Measurements from ENCODE around the gene PPFIBP2.

PPFIBP2 gene

GRCh38 chr11:7578276-7578955 lies 64.6 kb downstream of the PPFIBP2 start:
- no peak for DNase-seq (ENCODE audit: low spot score)

GRCh38 chr11:7579361-7579791 lies 65.6 kb downstream of the PPFIBP2 start:
- DNase-seq (ENCODE audit: low spot score) = no peak

- no peak for DNase-seq (ENCODE audit: low spot score)
Observed at GRCh38 chr11:7581021-7581590, 67.3 kb downstream of the PPFIBP2 start.

- DNase-seq (ENCODE audit: low spot score) = no peak
Observed at GRCh38 chr11:7582338-7582985, 68.7 kb downstream of the PPFIBP2 start.

- DNase-seq (ENCODE audit: low spot score) = no peak
Observed at GRCh38 chr11:7583248-7583647, 69.4 kb downstream of the PPFIBP2 start.

- no peak for DNase-seq (ENCODE audit: low spot score)
Observed at GRCh38 chr11:7584910-7585309, 71.1 kb downstream of the PPFIBP2 start.

GRCh38 chr11:7585816-7586215 lies 72.0 kb downstream of the PPFIBP2 start:
- DNase-seq (ENCODE audit: low spot score) = no peak

- DNase-seq (ENCODE audit: low spot score) = no peak
Observed at GRCh38 chr11:7586376-7586775, 72.6 kb downstream of the PPFIBP2 start.

GRCh38 chr11:7587712-7588111 lies 73.9 kb downstream of the PPFIBP2 start:
- no peak for DNase-seq (ENCODE audit: low spot score)

- DNase-seq (ENCODE audit: low spot score) = no peak
Observed at GRCh38 chr11:7589861-7590260, 76.1 kb downstream of the PPFIBP2 start.

- DNase-seq (ENCODE audit: low spot score) = no peak
Observed at GRCh38 chr11:7590529-7590928, 76.7 kb downstream of the PPFIBP2 start.

- no peak for DNase-seq (ENCODE audit: low spot score)
Observed at GRCh38 chr11:7591107-7591894, 77.5 kb downstream of the PPFIBP2 start.

- no peak for DNase-seq (ENCODE audit: low spot score)
Observed at GRCh38 chr11:7591987-7592386, 78.2 kb downstream of the PPFIBP2 start.

GRCh38 chr11:7592711-7593110 lies 78.9 kb downstream of the PPFIBP2 start:
- no peak for DNase-seq (ENCODE audit: low spot score)

GRCh38 chr11:7593481-7593880 lies 79.7 kb downstream of the PPFIBP2 start:
- DNase-seq (ENCODE audit: low spot score) = no peak

- peak; percentile 58 for DNase-seq (ENCODE audit: low spot score)
Observed at GRCh38 chr11:7595016-7595866, 81.4 kb downstream of the PPFIBP2 start.

- DNase-seq (ENCODE audit: low spot score) = no peak
Observed at GRCh38 chr11:7595951-7596350, 82.2 kb downstream of the PPFIBP2 start.

- no peak for DNase-seq (ENCODE audit: low spot score)
Observed at GRCh38 chr11:7596975-7597391, 83.2 kb downstream of the PPFIBP2 start.

GRCh38 chr11:7597620-7598019 lies 83.8 kb downstream of the PPFIBP2 start:
- DNase-seq (ENCODE audit: low spot score) = no peak

GRCh38 chr11:7599209-7599608 lies 85.4 kb downstream of the PPFIBP2 start:
- no peak for DNase-seq (ENCODE audit: low spot score)

GRCh38 chr11:7600205-7600775 lies 86.5 kb downstream of the PPFIBP2 start:
- DNase-seq (ENCODE audit: low spot score) = no peak
